Stimulated activated CD8-positive, alpha-beta memory T cell treated with anti-CD3 and anti-CD28 coated beads, Interleukin-7, amount 100 ng/mL, for 48 hours (primary cell): ENCODE data around the gene ERFE.

Source experiments
- DNase-seq, 2 donors: peaks; one replicate each; pipeline ENCODE4 v3.0.0-alpha.2; 2020; ENCODE audit warnings: low read depth in 1 of 2; ENCODE audit errors: extremely low read depth in 1 of 2

The ERFE gene

DNA sequence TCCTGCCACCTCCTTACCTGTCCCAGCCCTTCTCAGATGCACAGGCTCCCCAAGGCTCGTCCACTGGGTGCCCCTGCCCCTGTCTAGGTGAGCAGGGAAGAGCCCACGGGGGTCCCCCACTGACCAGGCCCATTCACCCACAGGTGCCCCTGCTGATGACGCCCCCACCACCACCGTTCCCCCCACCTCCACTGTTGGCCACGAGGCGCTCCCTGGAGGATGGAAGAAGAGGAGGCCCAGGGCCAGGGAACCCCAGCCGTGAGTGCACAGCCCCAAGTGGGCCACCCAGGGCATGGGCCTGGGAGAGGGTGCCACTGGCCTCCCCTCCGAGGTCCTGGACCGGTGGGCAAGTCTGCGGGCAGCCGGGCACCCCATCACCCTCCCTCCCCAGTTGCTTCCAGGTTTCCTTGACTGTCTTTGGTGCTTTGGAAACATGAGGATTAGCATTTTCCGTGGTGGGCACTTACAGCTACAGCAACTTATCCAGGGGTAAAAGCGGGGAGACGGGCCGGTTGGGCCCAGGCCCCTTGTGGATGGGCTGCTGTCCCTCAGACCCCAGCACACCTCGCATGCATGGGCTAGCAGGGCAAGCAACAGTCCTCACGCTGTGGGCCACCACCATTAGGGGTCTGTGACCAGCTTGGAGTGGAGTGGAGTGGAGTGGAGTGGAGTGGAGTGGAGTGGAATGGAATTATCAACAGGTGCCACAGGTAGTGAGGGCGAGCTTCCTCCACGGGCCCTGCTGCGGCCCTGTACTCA is 33.5 kb upstream of the ERFE start:
- DNase-seq: no peak

DNA sequence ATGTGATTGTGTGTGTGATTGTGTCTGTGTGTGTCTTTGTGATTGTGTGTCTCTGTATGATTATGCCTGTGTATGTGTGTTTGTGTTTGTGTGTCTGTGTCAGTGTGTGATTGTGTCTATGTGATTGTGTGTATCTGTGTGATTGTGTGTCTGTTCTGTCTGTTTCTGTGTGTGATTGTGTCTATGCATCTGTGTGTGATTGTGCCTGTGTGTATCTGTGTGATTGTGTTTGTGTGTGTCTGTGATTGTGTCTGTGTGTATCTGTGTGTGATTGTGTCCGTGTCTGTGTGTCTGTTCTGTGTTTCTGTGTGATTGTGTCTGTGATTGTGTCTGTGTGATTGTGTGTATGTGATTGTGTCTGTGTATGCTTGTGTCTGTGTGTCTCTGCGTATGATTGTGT is 32.4 kb upstream of the ERFE start:
- DNase-seq: no peak

DNA sequence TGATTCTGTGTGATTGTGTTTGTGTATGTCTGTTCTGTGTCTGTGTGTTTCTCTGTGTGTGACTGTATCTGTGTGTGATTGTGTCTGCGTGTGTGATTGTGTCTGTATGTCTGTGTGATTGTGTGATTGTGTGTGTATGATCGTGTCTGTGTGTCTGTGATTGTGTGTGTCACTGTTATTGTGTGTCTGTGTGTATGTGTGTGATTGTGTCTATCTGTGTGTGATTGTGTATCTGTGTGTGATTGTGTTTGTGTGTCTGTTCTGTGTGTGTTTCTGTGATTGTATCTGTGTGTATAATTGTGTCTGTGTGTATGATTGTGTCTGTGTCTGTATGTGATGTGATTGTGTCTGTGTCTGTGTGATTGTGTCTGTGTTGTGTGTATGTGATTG is 32.0 kb upstream of the ERFE start:
- DNase-seq: no peak

DNA sequence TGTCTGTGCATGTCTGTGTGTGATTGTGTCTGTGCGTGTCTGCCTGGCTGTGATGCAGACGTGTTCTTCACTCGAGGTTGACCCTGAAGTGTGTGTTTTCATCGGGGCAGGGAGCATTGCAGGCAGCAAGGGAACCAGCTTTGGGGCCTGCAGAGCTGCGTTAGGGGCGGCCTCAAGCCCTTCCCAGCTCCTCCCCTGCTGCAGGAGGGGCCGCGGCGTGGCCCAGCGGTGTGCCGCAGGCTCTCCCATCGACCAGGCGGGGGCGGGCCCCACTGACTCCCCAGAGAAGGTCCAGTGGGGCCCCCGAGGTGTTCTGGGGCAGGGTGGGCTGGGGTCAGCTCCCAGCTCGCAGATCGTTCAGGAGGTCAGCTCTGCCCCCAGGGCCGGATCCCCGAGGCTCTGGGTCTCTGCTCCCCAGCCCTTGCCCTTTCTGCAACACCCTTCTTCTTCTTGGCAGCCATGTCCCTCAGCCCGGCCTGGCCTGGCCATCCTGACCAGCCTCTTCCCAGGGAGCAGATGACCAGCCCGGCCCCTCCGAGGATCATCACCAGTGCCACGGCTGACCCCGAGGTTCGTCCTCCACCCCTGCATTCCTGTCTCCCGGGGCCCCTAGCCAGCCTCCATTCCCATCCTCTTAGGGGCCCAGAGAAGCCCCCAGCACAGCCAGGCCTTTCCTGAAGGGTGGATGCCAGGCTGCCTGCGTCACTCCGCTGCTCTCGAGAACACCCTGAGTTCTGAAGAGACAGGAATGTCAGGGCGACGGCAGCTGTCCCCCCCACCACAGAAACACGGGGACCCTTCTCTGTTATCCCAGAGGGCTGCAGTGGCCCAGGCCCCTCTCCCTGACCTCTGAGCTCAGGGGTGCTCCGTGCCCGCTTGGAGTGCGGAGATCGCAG is 31.4 kb upstream of the ERFE start:
- DNase-seq: no peak

DNA sequence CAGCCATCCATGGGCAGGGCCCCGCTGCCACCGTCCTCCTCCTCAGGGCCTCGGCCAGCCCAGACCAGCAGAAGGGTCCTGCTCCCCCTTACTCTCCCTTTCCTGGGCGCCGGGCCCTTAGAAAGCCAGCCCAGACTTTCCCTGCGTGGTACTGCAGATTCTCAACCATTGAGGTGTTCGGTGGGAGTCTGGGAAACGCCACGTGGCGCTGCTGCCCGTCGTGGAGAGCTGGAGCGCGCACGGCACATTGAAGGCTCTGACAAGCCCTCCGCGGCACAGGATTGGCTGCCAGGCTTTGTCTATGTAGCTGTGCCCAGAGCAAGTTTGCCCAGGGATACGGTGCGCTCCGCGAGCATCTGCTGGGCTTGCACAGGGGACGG is 30.7 kb upstream of the ERFE start:
- no peak for DNase-seq

DNA sequence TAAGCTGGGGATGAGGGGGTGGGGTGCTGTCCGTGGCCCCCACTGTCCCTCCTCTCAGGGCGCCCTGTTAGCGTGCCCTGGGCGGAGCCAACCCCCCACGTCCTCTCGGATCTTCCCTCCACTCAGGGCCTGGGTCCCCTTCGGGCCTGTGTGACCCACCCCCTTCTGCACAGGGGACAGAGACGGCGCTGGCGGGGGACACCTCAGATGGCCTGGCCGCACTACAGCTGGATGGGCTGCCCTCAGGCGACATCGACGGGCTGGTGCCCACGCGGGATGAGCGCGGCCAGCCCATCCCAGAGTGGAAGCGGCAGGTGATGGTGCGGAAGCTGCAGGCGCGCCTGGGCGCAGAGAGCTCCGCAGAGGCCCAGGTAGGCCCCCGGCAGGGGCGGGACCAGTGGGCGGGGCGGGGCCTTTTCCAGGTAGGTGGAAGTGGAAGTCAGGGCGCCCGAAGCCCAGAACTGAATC is 30.2 kb upstream of the ERFE start:
- no peak for DNase-seq

DNA sequence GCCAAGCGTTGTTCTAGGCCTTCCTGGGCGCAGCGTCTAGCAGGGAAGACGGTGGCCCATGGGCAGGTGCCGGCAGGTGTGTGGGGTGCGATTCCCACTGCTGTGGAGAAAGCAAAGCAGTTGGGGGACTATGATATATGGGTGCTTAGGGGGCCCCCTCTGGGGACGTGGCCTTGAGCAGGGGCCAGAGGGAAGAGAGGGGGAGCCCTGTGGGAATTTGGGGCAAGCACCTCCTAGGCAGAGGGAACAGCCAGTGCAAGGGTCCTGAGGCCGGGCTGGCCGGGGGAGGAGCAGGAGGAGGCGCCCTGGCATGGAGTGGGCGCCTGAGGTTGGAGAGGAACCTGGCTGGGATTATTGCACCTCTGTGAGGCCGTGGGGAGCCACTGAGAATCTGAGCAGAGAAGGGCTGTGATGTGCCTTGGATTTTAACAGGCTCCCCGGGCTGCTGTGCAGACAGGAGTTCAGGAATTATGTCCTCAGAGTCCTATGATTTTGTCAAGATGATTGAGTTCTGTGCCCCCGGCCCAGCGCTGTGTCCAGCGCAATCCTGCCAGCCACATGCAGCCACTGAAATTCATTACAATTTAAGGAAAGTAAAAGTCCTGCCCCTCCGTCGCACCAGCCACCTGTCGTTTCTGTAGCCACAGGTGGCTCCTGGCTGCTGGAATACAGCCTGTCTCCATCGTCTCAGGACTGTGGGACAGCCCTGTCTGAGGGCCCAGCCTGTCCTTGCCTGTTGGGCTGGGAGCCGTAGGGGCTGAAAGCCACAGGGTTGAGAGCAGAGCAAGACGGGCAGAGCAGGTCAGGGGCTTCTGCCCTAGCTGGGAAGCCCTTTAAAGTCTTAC is 29.4 kb upstream of the ERFE start:
- no peak for DNase-seq

DNA sequence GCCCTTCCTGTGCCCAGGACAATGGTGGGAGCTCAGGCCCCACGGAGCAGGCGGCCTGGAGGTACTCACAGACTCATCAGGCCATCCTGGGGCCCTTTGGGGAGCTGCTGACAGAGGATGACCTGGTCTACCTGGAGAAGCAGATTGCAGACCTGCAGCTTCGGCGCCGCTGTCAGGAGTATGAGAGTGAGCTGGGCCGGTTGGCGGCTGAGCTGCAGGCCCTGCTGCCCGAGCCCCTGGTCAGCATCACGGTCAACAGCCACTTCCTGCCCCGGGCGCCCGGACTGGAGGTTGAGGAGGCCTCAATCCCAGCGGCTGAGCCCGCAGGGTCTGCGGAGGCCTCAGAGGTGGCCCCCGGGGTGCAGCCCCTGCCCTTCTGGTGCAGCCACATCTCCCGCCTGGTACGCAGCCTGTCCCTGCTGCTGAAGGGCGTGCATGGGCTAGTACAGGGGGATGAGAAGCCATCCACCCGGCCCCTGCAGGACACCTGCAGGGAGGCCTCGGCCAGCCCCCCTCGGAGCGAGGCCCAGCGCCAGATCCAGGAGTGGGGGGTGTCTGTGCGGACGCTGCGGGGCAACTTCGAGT is 28.6 kb upstream of the ERFE start:
- DNase-seq: no peak

DNA sequence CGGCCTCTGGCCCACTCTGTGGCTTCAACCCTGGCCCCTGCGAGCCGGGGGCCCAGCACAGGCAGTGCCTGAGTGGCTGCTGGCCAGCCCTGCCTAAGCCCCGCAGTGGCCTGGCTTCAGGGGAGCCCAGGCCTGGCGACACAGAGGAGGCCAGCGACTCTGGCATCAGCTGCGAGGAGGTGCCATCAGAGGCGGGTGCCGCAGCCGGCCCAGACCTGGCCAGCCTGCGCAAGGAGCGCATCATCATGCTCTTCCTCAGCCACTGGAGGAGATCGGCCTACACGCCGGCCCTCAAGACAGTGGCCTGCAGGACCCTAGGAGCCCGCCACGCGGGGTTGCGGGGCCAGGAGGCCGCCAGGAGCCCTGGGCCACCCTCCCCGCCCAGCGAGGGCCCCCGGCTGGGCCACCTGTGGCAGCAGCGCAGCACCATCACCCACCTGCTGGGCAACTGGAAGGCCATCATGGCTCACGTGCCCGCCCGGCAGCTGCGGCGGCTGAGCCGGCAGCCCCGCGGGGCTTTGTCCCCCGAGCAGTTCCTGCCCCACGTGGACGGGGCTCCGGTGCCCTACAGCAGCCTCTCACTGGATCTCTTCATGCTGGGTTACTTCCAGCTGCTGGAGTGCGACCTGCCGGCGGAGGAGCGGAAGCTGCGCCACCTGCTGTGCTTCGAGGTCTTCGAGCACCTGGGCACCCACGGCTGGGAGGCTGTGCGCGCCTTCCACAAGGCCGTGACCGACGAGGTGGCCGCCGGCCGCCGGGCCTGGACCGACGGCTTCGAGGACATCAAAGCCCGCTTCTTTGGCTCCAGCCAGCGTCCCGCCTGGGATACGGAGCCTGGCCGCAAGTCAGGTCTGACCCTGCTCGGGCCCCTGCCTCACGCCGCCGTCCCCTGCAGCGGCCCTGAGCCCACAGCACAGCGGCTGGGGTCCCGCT is 27.8 kb upstream of the ERFE start:
- DNase-seq: no peak

DNA sequence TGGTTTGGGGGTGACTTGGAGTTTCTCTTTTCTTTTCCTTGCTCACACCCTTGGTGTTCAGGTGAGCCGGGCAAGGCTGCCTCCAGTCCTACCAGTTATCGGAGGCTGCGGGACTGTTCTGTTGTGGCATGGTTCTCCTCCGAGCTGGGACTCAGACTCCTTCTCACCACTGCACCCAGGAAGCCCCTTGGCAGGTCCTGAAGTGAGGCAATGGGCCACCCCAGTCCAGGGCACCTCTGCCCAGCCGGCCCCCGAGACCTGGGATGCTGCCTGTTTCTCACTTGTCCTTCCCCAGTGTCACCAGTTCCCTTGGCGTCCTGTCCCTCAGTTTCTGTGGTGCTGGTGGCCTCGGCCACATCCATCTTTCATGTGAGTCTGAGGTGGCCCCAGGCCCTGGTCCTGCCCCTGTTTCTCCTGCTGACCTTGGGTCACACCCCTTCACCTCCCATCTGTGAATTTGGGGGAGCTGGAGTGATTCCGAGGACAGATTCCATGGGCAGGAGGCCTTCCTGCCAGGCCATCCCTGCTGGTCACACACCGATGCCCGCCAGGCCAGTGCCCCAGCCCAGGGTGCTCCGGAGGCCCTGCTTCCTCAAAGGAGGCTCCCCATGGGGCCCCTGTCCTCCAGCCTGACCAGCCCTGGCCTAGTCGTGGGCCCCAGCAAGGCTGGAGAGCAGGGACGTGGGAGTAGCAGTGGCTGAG is 26.9 kb upstream of the ERFE start:
- no peak for DNase-seq

DNA sequence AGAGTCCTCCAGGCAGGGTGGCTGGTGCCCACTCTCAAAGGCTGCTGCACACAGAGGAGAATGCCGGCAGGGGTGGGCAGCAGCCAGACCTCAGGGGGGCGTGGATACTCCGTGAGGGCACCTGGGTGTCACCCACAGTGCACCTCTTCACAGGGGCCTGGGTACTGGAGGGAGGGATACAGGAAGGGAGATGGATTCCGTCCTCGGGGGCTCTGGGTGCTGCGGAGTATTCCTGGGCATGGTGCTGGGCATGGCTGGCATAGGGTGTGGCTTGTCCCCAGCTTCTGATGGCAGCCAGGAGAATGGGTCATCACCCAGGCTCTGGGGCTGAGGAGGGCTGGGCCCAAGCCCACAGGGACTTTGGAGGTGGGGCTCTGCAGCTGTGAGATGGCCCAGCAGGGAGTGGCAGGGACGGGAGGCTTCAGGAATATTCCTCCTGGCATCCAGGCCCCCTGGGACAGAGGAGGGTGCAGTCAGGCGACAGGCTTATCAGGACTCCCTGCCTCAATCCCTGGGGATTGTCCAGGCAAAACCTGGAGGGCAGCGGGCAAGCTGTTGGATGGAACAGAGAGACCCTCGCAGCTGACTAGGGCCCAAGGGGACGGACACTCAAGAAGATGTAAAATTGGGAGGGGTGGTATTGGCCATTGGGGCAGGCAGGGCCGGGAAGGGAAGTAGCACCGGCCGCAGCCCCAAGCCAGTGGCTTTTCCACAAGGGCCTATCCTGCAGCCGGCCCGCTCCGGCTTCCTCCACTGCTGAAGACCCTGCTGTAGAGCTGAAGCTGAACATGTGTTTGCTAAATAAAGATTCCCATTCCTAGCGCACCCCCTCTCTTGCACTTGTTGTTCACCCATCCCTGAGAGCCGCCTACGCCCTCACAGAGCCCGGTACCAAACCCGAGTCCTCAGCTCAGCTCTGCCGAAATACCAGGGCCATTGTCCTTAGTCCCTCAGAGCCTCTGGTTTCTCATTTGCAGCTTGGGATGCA is 26.0 kb upstream of the ERFE start:
- no peak for DNase-seq

DNA sequence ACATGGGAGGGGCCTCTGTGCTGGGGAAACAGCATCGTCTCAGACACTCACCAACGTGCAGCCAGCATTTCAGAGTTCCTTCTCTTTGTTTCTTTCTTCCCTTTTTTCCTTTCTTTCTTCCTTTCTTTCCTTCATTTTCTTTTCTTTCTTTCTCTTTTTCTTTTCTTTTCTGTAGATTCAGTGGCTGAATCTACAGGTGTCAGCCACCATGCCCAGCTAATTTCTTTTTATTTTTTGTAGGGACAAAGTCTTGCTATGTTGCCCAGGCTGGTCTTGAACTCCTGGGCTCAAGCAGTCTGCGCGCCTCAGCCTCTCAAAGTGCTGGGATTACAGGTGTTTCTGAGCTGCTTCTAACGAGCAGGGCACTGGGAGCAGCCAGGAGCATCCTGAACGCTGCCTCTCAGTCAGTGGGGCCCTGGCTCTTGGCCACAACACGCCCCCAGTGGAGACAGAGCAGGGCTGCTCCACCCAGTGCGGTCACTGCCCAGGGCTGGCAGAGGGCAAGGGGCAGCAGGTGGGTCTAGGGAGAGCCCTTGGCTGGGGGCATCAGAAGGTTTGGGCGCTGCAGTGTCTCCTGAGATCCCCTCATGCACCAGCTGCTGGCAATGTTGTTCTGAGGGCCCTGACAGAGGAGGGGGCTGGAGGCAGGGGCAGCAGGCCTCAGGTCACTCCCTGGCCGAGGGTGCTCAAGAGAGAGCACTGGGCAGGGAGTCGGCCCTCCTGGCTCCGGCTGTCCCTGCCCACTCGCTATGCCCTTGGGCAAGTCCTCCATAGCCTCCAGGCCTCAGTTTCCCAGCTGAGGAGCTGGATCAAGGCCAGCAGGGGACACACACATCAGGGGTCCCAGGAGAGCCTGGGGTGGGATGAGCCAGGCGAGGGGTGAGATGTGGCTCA is 25.0 kb upstream of the ERFE start:
- DNase-seq: no peak

DNA sequence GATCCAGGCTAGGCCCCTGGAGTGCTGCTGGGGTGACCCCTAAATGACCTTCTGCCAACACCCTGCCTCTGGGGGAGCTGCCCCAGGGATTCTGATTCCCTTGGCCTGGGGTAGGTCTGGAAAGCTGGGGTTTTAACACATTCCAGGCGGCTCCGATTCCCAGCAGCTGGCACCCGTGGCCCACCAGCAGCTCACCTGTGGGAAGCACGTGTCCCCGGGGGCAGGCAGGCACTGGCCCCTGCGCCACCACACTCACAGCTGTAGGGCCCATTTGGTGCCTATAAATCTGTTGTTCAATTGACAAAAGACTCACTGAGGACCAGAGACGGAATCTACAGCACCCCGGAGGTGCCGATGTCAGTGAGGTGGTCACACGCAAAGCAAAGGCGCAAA is 24.4 kb upstream of the ERFE start:
- DNase-seq: no peak

DNA sequence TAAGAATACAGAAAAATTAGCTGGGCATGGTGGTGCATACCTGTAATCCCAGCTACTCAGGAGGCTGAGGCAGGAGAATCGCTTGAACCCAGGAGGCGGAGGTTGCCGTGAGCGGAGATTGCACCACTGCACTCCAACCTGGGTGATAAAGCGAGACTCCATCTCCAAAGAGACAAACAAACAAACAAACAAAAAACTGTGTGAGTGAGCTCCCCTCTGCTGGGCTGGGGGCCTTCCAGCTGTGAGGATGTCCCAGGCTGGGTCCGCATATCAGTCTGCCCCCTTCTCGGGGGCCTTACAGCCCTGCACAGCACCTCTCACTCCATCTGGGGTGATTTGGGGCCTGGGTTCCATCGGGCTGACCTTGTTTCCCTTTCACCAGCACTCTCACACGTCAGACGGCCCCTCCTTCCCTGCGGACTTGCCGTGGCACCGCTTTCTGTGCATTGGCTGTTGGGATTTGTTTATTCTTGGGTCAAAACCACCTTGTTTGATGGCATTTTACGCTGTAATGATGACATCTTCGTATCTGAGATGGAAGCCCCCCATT is 23.1 kb upstream of the ERFE start:
- DNase-seq: no peak

DNA sequence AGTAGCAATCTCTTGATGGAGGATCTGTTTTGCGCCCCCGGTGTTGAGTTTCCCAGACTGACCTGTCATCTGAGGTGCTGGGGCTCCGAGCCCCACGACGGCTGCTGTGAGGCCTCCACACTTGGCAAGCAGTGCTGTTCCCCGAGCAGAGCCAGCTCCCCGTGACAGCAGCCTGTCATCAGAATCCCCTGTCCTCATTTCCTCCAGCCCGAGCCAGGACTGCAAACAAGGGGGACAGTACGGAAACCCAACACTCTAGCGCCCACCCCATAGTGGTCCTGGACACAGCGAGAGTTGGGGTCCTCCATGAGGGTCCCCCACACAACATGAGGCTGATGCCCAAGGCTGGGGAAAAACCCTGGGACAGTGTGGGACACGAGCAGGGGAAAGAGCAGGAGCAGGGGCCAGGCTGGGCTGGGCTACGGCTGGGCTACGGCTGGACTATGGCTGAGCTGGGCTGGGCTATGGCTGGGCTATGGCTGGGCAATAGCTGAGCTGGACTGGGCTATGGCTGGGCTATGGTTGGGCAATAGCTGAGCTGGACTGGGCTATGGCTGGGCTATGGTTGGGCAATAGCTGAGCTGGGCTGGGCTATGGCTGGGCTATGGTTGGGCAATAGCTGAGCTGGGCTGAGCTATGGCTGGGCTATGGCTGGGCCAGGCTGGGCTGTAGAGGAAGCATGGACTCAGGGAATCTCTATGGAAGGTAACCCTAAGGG is 21.8 kb upstream of the ERFE start:
- DNase-seq: no peak

DNA sequence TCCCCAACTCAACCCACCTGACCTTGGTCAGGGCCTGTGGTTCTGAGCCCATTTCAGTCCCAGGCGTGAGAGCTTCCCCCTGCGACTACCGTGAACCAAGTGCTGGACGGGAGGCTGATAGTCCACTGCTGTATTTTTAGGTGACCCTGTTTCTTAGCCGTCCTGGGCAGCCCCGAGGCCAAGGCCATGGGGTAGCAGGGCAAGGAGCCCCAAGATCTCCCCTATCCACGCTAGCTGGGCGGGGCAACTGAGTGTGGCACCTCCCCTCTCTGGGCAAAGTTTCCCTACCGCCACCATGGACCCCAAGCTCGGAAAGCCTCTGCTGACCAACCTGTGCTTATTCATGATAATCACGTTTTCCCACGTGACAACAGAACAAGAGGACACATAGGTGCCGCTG is 20.9 kb upstream of the ERFE start:
- no peak for DNase-seq
